Placental pericyte (primary cell): ENCODE data around the gene WDR7. TPM values are rescaled to one million over a fixed set of nuclear protein-coding genes. Genes with fewer than 3 reads are reported as not detected.

ENCODE experiments used
- small RNA-seq: library from RNA; depleted of rRNA; stranded (forward); fragments of <200 nt; gene quantifications from one replicate; pipeline ENCODE3, GENCODE V24; 2012; ENCODE audit warnings: low replicate concordance
- total RNA-seq: library from RNA; depleted of rRNA; stranded (reverse); fragments of >200 nt; gene quantifications from 2 replicates; pipeline ENCODE4 v1.2.3, GENCODE V29; 2012

The WDR7 gene
- total RNA-seq = 12.3 and 25.1 TPM in 2 replicates

DNA sequence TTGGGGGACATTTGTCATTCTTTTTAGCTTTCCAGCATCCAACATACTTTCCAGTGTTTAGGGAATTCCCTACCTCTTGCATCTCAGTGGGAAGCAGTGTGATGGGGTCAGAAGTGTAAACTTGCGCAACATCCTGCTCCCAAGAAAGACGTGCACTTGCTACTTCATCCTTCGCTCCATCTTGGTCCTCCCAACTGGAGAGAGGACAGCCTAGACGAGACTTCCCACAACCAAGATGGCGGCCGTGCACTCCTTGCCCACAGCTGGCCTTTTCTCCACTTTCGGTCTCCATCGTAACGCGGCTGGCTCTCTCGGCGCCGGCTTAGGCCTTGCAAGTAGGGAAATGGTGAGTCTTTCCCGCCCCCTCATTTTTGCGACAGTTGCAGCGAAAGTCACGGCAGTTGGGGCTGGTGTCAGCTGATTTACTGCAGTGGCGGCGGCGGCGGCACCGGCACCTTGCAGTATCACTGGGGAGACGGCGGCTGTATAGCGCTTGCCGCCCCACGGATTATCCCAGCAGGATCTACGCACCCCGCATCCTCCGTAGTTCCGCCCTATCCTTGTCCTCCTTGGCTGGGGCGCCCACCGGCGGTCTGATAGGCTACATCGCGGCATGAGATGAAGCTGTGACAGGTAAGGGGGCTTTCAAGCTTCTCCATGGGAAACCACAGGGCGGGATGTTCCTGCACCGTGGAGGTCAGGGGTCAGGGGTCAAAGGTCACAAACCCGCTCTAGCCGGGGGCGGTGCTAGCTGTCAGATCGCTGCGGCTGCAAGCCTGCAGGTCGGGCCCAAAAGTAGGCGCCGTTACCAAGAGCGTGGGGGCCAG, at the start of gene WDR7:
WDR7 (plus strand) TSS at position 416 of the 827 bp plus-strand sequence. CDS start 21,157 bp downstream, outside the sequence.

DNA sequence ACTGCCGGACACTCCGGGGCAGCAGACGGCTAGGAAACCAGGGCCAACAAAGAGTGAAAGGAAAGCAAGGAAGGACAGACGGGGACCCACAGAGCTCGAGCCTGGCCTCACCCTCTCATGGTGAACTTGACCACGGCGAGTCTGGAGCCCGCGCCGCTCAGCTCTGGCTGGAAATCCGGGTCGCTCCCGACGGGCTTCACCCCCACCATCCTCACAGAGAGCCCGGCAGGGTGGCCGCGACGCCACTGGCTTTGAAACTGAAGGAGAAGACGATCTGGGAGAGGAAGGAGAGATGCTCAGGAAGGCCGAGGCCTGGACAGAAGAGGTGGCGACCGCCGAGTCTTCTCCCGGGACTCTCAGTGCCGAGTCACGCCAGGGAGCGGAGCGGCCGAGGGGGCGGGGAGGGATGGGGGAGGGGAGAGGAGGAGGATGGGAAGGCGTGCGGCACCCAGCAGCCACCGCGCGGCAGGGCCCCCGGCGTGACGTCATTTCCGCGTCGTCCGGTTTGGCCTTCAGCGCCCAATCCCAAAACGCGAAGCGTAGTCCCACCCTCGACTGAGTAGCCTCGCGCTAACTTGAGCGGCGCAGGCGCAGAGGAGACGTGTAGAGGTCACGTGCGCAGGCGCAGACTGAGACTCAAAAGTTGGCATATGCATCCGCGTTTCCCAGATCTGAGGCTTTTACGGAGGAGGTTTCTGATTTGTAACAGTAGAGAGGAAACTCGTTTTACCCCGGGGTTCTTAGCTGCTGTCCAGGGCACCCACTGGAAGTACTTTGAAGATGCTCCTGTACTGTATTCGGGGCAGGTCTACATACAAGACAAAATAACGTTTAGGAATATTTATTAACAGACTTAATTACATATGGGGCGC, 12.7 kb upstream of the WDR7 start, which contains the start of gene TXNL1:
TXNL1 (minus strand) TSS at position 361 of the 872 bp plus-strand sequence; CDS start at position 209, 152 bp downstream.

Small RNA genes lying within 50 kb of the gene (small RNA-seq; reads per million reads assigned to genes)
- gene RF00012 (not detected), gene RF00019 (not detected)

Other genes starting within 250 kb of the WDR7 start
- gene TXNL1, start 12.8 kb upstream of the WDR7 start, total RNA-seq = 37.9 and 42.7 TPM in 2 replicates